ENCODE data around the gene P4HB.

DNA sequence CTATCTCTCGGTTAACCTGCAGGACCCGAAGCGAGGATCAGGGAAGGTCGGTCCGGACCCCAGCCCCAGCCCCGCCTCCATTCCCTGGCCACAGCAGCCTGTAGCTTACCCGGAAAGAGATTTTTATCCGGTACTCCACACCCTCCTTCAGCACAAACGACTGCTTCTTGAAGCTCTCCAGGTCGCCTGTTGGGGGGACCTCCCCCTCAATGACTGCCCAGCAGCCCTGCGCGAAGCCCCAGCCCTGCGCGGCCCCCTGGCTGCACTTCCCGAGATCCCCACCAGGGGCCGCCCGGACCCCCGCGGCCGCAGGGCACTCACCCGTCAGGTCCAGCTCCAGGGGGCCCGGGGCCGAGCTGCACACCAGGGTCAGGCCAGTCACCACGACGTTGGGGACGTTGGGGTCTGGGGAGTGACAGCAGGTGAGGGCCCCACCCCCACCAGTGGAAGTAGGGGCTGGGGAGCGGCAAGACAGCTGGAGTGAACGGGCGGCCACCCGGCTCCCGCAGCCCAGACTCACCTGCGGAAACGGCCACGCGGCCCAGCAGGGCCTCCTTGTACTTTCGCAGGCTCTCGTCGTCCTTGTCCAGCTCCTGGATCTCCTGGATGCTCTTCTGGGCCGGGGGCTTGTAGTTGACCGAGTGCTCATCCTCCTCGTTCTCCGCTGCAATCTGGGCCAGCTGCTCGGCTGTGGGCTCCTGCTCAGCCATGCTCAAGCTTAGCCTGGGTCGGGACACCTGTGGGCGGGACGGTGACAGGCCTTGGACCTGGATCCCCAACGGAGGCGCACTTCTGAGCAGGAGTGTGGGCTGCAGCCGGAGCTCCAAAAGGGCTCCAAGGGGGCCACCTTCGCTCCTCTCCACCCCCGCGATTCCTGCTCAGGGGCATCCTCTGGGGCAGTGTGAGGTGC is 9.1 kb upstream of the P4HB start:
- TF ChIP-seq, protein P1, sequence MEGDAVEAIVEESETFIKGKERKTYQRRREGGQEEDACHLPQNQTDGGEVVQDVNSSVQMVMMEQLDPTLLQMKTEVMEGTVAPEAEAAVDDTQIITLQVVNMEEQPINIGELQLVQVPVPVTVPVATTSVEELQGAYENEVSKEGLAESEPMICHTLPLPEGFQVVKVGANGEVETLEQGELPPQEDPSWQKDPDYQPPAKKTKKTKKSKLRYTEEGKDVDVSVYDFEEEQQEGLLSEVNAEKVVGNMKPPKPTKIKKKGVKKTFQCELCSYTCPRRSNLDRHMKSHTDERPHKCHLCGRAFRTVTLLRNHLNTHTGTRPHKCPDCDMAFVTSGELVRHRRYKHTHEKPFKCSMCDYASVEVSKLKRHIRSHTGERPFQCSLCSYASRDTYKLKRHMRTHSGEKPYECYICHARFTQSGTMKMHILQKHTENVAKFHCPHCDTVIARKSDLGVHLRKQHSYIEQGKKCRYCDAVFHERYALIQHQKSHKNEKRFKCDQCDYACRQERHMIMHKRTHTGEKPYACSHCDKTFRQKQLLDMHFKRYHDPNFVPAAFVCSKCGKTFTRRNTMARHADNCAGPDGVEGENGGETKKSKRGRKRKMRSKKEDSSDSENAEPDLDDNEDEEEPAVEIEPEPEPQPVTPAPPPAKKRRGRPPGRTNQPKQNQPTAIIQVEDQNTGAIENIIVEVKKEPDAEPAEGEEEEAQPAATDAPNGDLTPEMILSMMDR (IDR thresholded peaks at IDR 0.05) = peak; percentile 73 to 93 (median 74)
- no peak for TF ChIP-seq POLR2A (IDR thresholded peaks at IDR 0.05)
- TF ChIP-seq POLR2AphosphoS5 (IDR thresholded peaks at IDR 0.05) = no peak

All from breast epithelium (tissue), 3 donors.